ENCODE data around the gene DLG2. TPM values are rescaled to one million over a fixed set of nuclear protein-coding genes. Genes with fewer than 3 reads are reported as not detected.
"Not testable (repeated sequence)": the region's sequence is repeated elsewhere in the genome, so short reads cannot be mapped to it uniquely, and the experiment has no call there.

Gene DLG2
- total RNA-seq, 4 donors from 2014 or later = 1.3 to 4.7 (median 2.4) TPM

DNA sequence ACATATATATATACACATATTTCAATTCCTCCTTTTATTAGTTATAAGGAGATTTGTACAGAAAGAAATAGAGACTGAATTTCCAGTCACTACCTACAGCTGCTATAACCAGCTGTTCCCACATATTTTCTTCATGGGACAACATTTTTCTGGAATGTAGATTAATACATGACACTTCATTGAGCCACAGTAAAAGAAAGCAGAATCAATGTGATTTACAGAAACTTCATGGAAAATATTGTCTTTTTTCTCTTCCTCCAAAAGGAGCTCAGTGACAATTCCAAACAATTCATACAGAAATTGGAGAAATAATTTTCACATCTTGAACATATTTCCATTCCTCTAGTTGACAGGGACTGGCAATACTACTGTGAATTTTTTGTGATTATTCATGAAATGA, 249.2 kb downstream of the DLG2 start:
- H3K9me3 ChIP-seq = no peaks in the 10 kb centered on the region
- no peak overlapping the region for H3K27ac ChIP-seq
- TF ChIP-seq POLR2A (IDR thresholded peaks at IDR 0.05) = no peak
- TF ChIP-seq, protein P1, sequence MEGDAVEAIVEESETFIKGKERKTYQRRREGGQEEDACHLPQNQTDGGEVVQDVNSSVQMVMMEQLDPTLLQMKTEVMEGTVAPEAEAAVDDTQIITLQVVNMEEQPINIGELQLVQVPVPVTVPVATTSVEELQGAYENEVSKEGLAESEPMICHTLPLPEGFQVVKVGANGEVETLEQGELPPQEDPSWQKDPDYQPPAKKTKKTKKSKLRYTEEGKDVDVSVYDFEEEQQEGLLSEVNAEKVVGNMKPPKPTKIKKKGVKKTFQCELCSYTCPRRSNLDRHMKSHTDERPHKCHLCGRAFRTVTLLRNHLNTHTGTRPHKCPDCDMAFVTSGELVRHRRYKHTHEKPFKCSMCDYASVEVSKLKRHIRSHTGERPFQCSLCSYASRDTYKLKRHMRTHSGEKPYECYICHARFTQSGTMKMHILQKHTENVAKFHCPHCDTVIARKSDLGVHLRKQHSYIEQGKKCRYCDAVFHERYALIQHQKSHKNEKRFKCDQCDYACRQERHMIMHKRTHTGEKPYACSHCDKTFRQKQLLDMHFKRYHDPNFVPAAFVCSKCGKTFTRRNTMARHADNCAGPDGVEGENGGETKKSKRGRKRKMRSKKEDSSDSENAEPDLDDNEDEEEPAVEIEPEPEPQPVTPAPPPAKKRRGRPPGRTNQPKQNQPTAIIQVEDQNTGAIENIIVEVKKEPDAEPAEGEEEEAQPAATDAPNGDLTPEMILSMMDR (IDR thresholded peaks at IDR 0.05 in 4 of 5, conservative IDR thresholded peaks at IDR 0.05 in 1 of 5) = no peak
- ATAC-seq (no peak), DNase-seq (no peak)
- H3K36me3 ChIP-seq = no peaks in the 10 kb centered on the region
- intact Hi-C loops (cut with DNase I; ENCODE audit: low total_unique reads) = no loop called here
- H3K27me3 ChIP-seq = no peaks in the 10 kb centered on the region
- in situ Hi-C loops (cut with MboI; ENCODE audit: low sequenced_read_pairs in 4 of 4) = no loop called here
- no peak overlapping the region for H3K4me3 ChIP-seq
- H3K4me1 ChIP-seq = no peaks in the 10 kb centered on the region

DNA sequence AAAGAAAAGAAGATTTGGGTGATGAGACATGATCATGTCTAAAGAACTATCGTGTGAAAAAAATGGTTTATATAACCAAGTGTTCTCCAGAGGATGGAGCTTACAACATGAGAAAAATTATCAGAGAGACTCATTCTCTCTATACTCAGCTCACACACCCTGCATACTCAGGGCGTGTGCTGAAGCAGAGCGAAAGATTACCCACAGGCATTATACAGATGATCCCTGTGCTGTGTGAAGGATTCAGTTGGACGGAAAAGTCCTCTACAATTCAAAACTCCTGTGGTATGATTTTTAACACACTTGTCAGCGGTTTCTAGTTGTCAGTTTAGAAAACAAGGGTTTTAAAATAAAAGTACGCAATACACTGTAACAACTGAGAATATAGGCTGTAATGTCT, 267.3 kb downstream of the DLG2 start:
- TF ChIP-seq POLR2A (IDR thresholded peaks at IDR 0.05) = no peak
- intact Hi-C loops (cut with DNase I; ENCODE audit: low total_unique reads) (no loop called here), in situ Hi-C loops (cut with MboI; ENCODE audit: low sequenced_read_pairs in 4 of 4) (no loop called here)
- H3K27ac ChIP-seq = no peak overlapping the region
- H3K4me1 ChIP-seq = no peaks in the 10 kb centered on the region
- no peaks in the 10 kb centered on the region for H3K9me3 ChIP-seq
- DNase-seq = no peak
- no peak for ATAC-seq
- H3K4me3 ChIP-seq = no peak overlapping the region
- no peaks in the 10 kb centered on the region for H3K36me3 ChIP-seq
- H3K27me3 ChIP-seq = no peaks in the 10 kb centered on the region

DNA sequence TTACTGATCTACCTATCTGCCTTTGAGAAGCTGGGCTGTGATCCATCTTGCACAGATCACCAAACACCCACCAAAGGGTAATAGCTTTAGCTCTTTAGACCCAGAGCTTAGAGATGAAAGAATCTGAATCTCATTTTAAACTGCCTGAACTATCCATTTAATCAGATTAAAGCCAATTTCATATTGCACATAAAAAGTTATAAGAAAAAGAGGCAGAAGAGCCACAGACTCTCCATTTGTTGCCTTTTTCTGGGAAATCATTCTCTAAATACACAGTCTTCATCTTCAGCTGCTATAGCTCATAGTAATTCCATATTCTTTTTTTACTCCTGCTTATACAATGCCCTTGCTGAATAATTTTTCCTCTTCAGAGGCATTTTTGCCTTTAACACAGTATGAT, 271.2 kb downstream of the DLG2 start:
- TF ChIP-seq POLR2A (IDR thresholded peaks at IDR 0.05) = no peak
- TF ChIP-seq, protein P1 (IDR thresholded peaks at IDR 0.05 in 4 of 5, conservative IDR thresholded peaks at IDR 0.05 in 1 of 5) = no peak
- H3K27ac ChIP-seq = no peak overlapping the region
- no peaks in the 10 kb centered on the region for H3K36me3 ChIP-seq
- in situ Hi-C loops (cut with MboI; ENCODE audit: low sequenced_read_pairs in 4 of 4) (no loop called here), intact Hi-C loops (cut with DNase I; ENCODE audit: low total_unique reads) (no loop called here)
- H3K4me3 ChIP-seq = no peak overlapping the region
- DNase-seq (no peak), ATAC-seq (no peak)
- H3K4me1 ChIP-seq = no peaks in the 10 kb centered on the region
- H3K9me3 ChIP-seq = no peaks in the 10 kb centered on the region
- no peaks in the 10 kb centered on the region for H3K27me3 ChIP-seq

DNA sequence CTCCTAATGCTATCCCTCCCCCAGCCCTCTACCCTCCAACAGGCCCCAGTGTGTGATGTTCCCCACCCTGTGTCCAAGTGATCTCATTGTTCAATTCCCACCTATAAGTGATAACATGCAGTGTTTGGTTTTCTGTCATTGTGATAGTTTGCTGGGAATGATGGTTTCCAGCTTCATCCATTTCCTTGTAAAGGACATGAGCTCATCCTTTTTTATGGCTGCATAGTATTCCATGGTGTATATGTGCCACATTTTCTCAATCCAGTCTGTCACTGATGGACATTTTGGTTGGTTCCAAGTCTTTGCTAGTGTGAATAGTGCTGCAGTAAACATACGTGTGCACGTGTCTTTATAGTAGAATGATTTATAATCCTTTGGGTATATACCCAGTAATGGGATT, 277.6 kb downstream of the DLG2 start:
- H3K36me3 ChIP-seq; H3K27ac ChIP-seq; intact Hi-C loops (cut with DNase I; ENCODE audit: low total_unique reads); H3K4me1 ChIP-seq; H3K9me3 ChIP-seq; DNase-seq; ATAC-seq; in situ Hi-C loops (cut with MboI; ENCODE audit: low sequenced_read_pairs in 4 of 4); H3K4me3 ChIP-seq; H3K27me3 ChIP-seq: not testable (repeated sequence)

DNA sequence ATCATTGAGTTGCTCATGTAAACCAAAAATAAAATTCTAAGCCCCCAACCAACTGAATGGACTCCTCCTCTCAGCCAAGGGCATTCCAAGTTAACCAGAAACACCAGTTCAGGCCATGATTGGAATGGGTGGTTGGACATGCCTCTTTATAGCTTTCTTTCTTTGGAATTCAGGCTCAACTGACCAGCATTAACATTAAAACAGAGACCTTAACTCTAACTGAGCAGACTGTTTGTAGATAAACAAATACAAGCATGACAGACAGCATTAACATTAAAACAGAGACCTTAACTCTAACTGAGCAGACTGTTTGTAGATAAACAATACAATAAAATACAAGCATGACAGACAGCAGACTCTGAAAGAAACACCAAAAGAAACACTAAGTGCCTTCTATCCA, 278.2 kb downstream of the DLG2 start:
- TF ChIP-seq POLR2A (IDR thresholded peaks at IDR 0.05) = no peak
- TF ChIP-seq, protein P1 (IDR thresholded peaks at IDR 0.05 in 4 of 5, conservative IDR thresholded peaks at IDR 0.05 in 1 of 5) = no peak
- Histone ChIP-seq H3K27me3 (no peaks in the 10 kb centered on the region), H3K27ac (no peak overlapping the region), H3K9me3 (no peaks in the 10 kb centered on the region), H3K36me3 (no peaks in the 10 kb centered on the region), H3K4me1 (no peaks in the 10 kb centered on the region), H3K4me3 (no peak overlapping the region)
- in situ Hi-C loops (cut with MboI; ENCODE audit: low sequenced_read_pairs in 4 of 4) (no loop called here), intact Hi-C loops (cut with DNase I; ENCODE audit: low total_unique reads) (no loop called here)
- ATAC-seq (no peak), DNase-seq (no peak)

DNA sequence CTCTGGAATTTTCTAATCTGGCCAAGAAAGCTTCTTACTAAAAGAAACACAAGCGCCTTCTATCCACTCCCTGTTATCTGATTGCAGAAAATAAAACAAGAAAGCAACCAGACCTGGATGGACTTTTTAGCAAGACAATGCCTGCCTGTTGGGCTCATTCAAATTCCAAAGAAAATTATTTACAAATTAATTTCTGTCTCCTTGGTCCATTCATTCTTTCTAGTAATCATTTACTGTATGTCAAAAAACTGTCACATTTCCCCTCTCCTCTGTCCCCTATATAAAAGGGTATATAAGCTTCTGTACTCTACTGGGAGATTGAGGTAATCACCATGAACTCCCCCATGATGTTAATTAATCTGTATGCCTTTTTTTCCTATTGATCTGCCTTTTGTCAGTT, 279.9 kb downstream of the DLG2 start:
- ATAC-seq (no peak), DNase-seq (no peak)
- in situ Hi-C loops (cut with MboI; ENCODE audit: low sequenced_read_pairs in 4 of 4) = no loop called here
- no peaks in the 10 kb centered on the region for H3K36me3 ChIP-seq
- H3K4me3 ChIP-seq = no peak overlapping the region
- H3K27ac ChIP-seq = no peak overlapping the region
- no peaks in the 10 kb centered on the region for H3K27me3 ChIP-seq
- intact Hi-C loops (cut with DNase I; ENCODE audit: low total_unique reads) = no loop called here
- H3K9me3 ChIP-seq = no peaks in the 10 kb centered on the region
- H3K4me1 ChIP-seq = no peaks in the 10 kb centered on the region
- TF ChIP-seq POLR2A (IDR thresholded peaks at IDR 0.05) = no peak
- TF ChIP-seq, protein P1 (IDR thresholded peaks at IDR 0.05 in 4 of 5, conservative IDR thresholded peaks at IDR 0.05 in 1 of 5) = no peak
